ENCODE results near the gene CST4. TPM values are rescaled to one million over a fixed set of nuclear protein-coding genes. Genes with fewer than 3 reads are reported as not detected.
"Not testable (repeated sequence)": the region's sequence is repeated elsewhere in the genome, so short reads cannot be mapped to it uniquely, and the experiment has no call there.

The CST4 gene
- total and polyA plus RNA-seq, 2 donors (not counting 3 experiments of a cell fraction or from before 2014, with no cell fraction given) = not detected

DNA sequence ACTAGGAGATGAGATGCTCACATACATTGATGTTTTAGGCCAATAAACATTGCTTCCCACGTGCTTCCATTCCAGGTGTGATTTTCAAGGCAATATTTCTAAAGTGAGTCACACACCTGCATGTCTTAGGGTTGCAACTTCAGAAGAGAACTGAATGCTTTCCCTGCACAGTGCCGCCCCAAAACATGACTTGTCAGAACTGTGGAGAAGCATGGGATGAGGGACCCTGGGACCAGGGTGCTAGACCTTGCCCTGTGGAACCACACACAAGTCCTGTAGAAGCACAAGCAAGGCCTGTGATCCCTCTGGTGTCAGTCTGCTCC, 53.1 kb downstream of the CST4 start:
- peaks cover 30% of the 10 kb centered on the region for H3K79me2 ChIP-seq (ENCODE audit: control insufficient read depth, insufficient read depth, low read length)
- H3K27me3 ChIP-seq (ENCODE audit: control insufficient read depth in 2 of 2, insufficient read depth in 2 of 2, low read length in 2 of 2); H3K4me2 ChIP-seq (ENCODE audit: insufficient read depth, low read length); FAIRE-seq; CTCF ChIA-PET; H4K20me1 ChIP-seq (replicated peaks; ENCODE audit: control insufficient read depth, extremely low read depth, insufficient read depth, low read length); H2AFZ ChIP-seq (ENCODE audit: low read depth, low read length); H3K27ac ChIP-seq (ENCODE audit: insufficient read depth, low read depth, low read length); DNase-seq (ENCODE audit: low read depth, low spot score); H3K9me1 ChIP-seq (replicated peaks; ENCODE audit: control insufficient read depth, extremely low read depth, insufficient read depth, low read length); dilution Hi-C loops (cut with MboI; ENCODE audit: extremely low pct_ligation_motif_present, low sequenced_read_pairs); H3K9ac ChIP-seq (replicated peaks; ENCODE audit: extremely low read depth, insufficient read depth, low read length); BruUV-seq (replicated peaks); H3K4me3 ChIP-seq (replicated peaks in 1 of 3; ENCODE audit: insufficient read depth in 1 of 3, low read depth in 1 of 3, low read length in 3 of 3); POLR2A ChIA-PET; H3K9me3 ChIP-seq (replicated peaks; ENCODE audit: control insufficient read depth, insufficient read depth, low read length): not testable (repeated sequence)
- intact Hi-C loops (cut with micrococcal nuclease) = loop anchor here (2.0 to 5.0 kb wide), 3 partner anchors 13 to 273 kb away; partner anchors contain the start of gene GZF1
- H3K36me3 ChIP-seq (ENCODE audit: control insufficient read depth in 2 of 2, extremely low read depth in 1 of 2, insufficient read depth in 2 of 2, low read length in 2 of 2) = peaks cover 0 to 15% of the 10 kb centered on the region in 2 experiments
- peaks cover 12% of the 10 kb centered on the region for H3K4me1 ChIP-seq (ENCODE audit: control insufficient read depth, extremely low read depth, insufficient read depth, low read length)

Small RNAs within 50 kb of the gene (small RNA-seq; reads per million reads assigned to genes)
- gene CST2P1 (ENCODE audit: insufficient read depth, insufficient read length, low read depth, low replicate concordance) = not detected

Other genes with a start within 250 kb of the CST4 start
- not detected in 2 replicates for gene CSTL1, start 249.4 kb downstream of the CST4 start, total RNA-seq
- not detected in 2 replicates for gene CSTL1, start 249.4 kb downstream of the CST4 start, polyA plus RNA-seq
- gene CST11, start 236.2 kb downstream of the CST4 start, total RNA-seq = not detected in 2 replicates
- gene CST11, start 236.2 kb downstream of the CST4 start, polyA plus RNA-seq = not detected in 2 replicates
- gene CST8, start 197.9 kb downstream of the CST4 start, total RNA-seq = not detected in 2 replicates
- not detected in 2 replicates for gene CST8, start 197.9 kb downstream of the CST4 start, polyA plus RNA-seq
- gene CST9L, start 120.6 kb downstream of the CST4 start, total RNA-seq = not detected in 2 replicates
- gene CST9L, start 120.6 kb downstream of the CST4 start, polyA plus RNA-seq = not detected in 2 replicates
- gene CST9, start 83.1 kb downstream of the CST4 start, total RNA-seq = not detected in 2 replicates
- not detected in 2 replicates for gene CST9, start 83.1 kb downstream of the CST4 start, polyA plus RNA-seq
- gene CST3, start 51.1 kb downstream of the CST4 start, total RNA-seq = 251 and 260 TPM in 2 replicates
- gene CST3, start 51.1 kb downstream of the CST4 start, polyA plus RNA-seq = 479 and 691 TPM in 2 replicates
- gene CST1, start 61.9 kb upstream of the CST4 start, total RNA-seq = 2.2 TPM in 1 of 2 replicates, not detected in the other
- 0.19 and 0.30 TPM in 2 replicates for gene CST1, start 61.9 kb upstream of the CST4 start, polyA plus RNA-seq
- not detected in 2 replicates for gene CST2, start 137.7 kb upstream of the CST4 start, total RNA-seq
- not detected in 2 replicates for gene CST2, start 137.7 kb upstream of the CST4 start, polyA plus RNA-seq
- not detected in 2 replicates for gene CST5, start 190.7 kb upstream of the CST4 start, total RNA-seq
- gene CST5, start 190.7 kb upstream of the CST4 start, polyA plus RNA-seq = not detected in 2 replicates